Psoas muscle (tissue), 8 donors: ENCODE data around the gene CD2AP. TPM values are rescaled to one million over a fixed set of nuclear protein-coding genes. Genes with fewer than 3 reads are reported as not detected.
"Not testable (repeated sequence)": the region's sequence is repeated elsewhere in the genome, so short reads cannot be mapped to it uniquely, and the experiment has no call there.

Experiments used
- ATAC-seq, 4 donors: fragments of 200-7000 bp; cut with Tn5 transposase; one replicate each; pipeline ENCODE4 v1.9.1; 2020; ENCODE audit warnings: moderate library complexity in 3 of 4, mild to moderate bottlenecking in 2 of 4
- DNase-seq, 2 donors: peaks; one replicate each; pipeline ENCODE4 v3.0.0-alpha.2; 2020
- H3K27ac ChIP-seq: fragments of 200-600 bp; one replicate; pipeline ENCODE4 v1.8.0; 2022
- H3K27me3 ChIP-seq, 3 donors: fragments of 200-600 bp in 1 of 3; one replicate each; pipeline versions ENCODE4 v1.6.1 to v1.8.0; 2013 to 2022; ENCODE audit warnings: low read length in 2 of 3, mild to moderate bottlenecking in 2 of 3, moderate library complexity in 1 of 3; ENCODE audit not compliant: insufficient read depth in 3 of 3
- H3K36me3 ChIP-seq, 2 donors: fragments of 200-600 bp in 1 of 2; one replicate each; pipeline versions ENCODE4 v1.6.1 to v1.8.0; 2013 to 2022; ENCODE audit warnings: low read depth in 1 of 2, mild to moderate bottlenecking in 1 of 2, moderate library complexity in 1 of 2; ENCODE audit not compliant: insufficient read depth in 1 of 2
- H3K4me1 ChIP-seq: fragments of 200-600 bp; one replicate; pipeline ENCODE4 v1.8.0; 2022
- H3K4me3 ChIP-seq: fragments of 200-600 bp; one replicate; pipeline ENCODE4 v1.8.0; 2022; ENCODE audit warnings: mild to moderate bottlenecking
- H3K9me3 ChIP-seq: fragments of 200-600 bp; one replicate; pipeline ENCODE4 v1.8.0; 2022
- WGBS, 3 donors: extraction: QIAGEN DNeasy Blood & Tissue Kit; methylation state at CpG; one replicate each; pipeline versions ENCODE4 v1.1.6 to v1.1.7; 2013; 5-methylcytosine and 5-hydroxymethylcytosine counted together
- intact Hi-C, 2 donors: fragments of 100-400 bp; cut with DNase I; formaldehyde crosslinking; loops; one replicate each; pipeline versions ENCODE4 v1.11.0 to v1.14.2; 2022
- polyA plus RNA-seq, 3 donors: library from polyadenylated mRNA; stranded (reverse); fragments of 200-250 nt; gene quantifications; one replicate each; pipeline ENCODE4 v1.2.3, GENCODE V29; 2013
- total RNA-seq, 4 donors: library from RNA; stranded (reverse); fragmentation: NEBNext Ultra II Directional in 2 of 4; extraction: Animal tissue kit (Norgen Biotek cat#: 25700) in 2 of 4; gene quantifications; one replicate each; pipeline versions ENCODE4 v1.2.1 to v1.2.4, GENCODE V29; 2021 to 2023
- TF ChIP-seq, protein P1 (sequence below): fragments of 200-600 bp; IDR thresholded peaks from one replicate; pipeline ENCODE4 v1.8.0; 2022; ENCODE audit warnings: antibody characterized with exemption
- donor health status: healthy with polysubstance abuse.
- donor health status: DM: no; HTN: no; CAD: no; lungs with moderate emphysema.
- donor health status: Bipolar disorder and iron deficiency.
- donor health status: healthy.
- donor health status: DM: yes; HTN: yes; CAD: no.
- donor health status: DM: no; HTN: no; CAD: no.
- donor health status: DM: no; HTN: no; CAD: no.
- donor health status: DM: yes; HTN: yes; CAD: no.

The CD2AP gene
- total and polyA plus RNA-seq, 7 donors = 3.4 to 11.7 (median 8.3) TPM

DNA sequence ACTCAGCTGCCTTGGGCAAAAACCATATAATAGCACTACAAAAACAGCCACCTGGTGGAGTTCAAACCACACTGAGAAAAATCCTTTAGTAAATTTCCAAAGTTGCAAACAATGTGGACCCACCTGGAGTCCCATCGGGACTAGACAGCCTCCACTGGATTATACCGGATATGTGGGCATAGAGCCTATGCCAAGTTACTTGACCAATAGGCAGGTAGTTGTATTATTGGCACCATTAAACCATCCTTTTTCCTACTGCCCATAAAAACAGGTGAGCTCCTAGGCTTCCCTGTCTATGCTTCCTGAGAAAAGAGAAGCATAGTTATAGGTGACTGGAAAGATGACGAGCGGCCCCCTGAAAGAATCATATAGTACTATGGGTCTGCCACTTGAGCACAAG, 169.1 kb downstream of the CD2AP start:
- intact Hi-C loops = loop anchor here in 1 of 2 donors (5.0 kb wide), 1 partner anchor 91 kb away; no protein-coding TSS in a partner anchor
- Histone ChIP-seq H3K9me3 (no peaks in the 10 kb centered on the region), H3K36me3 (no peaks in the 10 kb centered on the region), H3K27ac (no peak overlapping the region), H3K4me1 (peaks cover 7% of the 10 kb centered on the region), H3K27me3 (no peaks in the 10 kb centered on the region), H3K4me3 (no peak overlapping the region)
- DNase-seq = no peak
- 66 to 68% (median 67%) methylated on average over 4 of the region's 4 CpGs for WGBS, 3 donors
- ATAC-seq = no peak
- TF ChIP-seq, protein P1, sequence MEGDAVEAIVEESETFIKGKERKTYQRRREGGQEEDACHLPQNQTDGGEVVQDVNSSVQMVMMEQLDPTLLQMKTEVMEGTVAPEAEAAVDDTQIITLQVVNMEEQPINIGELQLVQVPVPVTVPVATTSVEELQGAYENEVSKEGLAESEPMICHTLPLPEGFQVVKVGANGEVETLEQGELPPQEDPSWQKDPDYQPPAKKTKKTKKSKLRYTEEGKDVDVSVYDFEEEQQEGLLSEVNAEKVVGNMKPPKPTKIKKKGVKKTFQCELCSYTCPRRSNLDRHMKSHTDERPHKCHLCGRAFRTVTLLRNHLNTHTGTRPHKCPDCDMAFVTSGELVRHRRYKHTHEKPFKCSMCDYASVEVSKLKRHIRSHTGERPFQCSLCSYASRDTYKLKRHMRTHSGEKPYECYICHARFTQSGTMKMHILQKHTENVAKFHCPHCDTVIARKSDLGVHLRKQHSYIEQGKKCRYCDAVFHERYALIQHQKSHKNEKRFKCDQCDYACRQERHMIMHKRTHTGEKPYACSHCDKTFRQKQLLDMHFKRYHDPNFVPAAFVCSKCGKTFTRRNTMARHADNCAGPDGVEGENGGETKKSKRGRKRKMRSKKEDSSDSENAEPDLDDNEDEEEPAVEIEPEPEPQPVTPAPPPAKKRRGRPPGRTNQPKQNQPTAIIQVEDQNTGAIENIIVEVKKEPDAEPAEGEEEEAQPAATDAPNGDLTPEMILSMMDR = no peak

DNA sequence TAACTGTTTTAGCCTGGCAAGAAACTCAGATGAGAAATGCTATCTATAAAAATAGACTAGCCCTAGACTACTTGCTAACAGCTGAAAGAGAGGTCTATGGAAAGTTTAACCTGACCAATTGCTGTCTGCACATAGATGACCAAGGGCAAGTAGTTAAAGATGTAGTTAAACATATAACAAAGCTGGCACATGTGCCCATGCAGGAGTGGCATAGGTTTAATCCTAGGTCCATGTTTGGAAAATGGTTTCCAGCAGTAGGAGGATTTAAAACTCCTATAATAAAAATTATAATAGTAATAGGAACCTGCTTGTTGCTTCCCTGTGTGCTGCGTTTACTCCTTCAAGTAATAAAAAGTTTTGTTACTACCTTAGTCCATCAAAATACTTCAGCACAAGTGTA, 169.6 kb downstream of the CD2AP start:
- intact Hi-C loops = loop anchor here in 1 of 2 donors (5.0 kb wide), 1 partner anchor 90 kb away; no protein-coding TSS in a partner anchor
- peaks cover 7% of the 10 kb centered on the region for H3K4me1 ChIP-seq
- TF ChIP-seq, protein P1 = no peak
- no peak overlapping the region for H3K4me3 ChIP-seq
- no peaks in the 10 kb centered on the region for H3K27me3 ChIP-seq
- DNase-seq (no peak), ATAC-seq (no peak)
- H3K9me3 ChIP-seq = no peaks in the 10 kb centered on the region
- 88 to 90% (median 90%) methylated on average over 1 of the region's 1 CpG for WGBS, 3 donors
- H3K27ac ChIP-seq = no peak overlapping the region
- H3K36me3 ChIP-seq = no peaks in the 10 kb centered on the region

DNA sequence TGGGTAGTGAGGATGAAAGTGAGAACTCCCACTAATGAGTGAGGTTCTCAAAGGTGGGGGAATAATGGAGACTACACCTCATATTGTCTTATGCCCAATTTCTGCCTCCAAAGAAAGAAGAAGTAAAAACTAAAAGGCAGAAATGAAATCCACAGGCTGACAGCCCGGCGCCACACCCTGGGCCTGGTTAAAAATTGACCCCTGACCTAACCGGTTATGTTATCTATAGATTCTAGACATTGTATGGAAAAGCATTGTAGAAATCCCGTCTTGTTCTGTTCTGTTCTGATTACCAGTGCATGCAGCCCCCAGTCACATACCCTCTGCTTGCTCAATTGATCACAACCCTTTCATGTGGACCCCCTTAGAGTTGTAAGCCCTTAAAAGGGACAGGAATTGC, 170.0 kb downstream of the CD2AP start:
- 88 to 96% (median 96%) methylated on average over 4 of the region's 4 CpGs for WGBS, 3 donors
- not testable (repeated sequence) for DNase-seq, H3K4me3 ChIP-seq, H3K9me3 ChIP-seq, H3K36me3 ChIP-seq, ATAC-seq, H3K27ac ChIP-seq, H3K4me1 ChIP-seq, H3K27me3 ChIP-seq
- intact Hi-C loops = loop anchor here in 1 of 2 donors (5.0 kb wide), 1 partner anchor 90 kb away; no protein-coding TSS in a partner anchor

DNA sequence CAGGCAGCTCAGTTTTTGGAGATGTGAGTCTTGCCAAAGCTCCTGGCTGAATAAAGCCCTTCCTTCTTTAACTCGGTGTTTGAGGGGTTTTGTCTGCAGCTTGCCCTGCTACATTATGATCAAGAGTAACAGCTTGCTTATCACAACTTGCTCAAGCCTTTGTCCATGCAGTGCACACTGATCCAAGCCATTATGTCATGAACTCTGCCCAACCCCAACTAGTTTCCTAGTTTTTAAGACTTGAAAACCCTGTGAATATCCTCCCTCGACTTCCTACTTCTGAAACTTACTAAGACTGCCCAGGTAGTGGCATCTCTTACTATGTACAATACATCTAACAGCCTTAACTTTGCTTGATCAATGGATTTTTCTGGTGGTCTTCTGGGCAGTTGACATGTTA, 170.4 kb downstream of the CD2AP start:
- H3K27me3 ChIP-seq = no peaks in the 10 kb centered on the region
- H3K9me3 ChIP-seq = no peaks in the 10 kb centered on the region
- H3K27ac ChIP-seq = no peak overlapping the region
- intact Hi-C loops = loop anchor here in 1 of 2 donors (5.0 kb wide), 1 partner anchor 89 kb away; no protein-coding TSS in a partner anchor
- TF ChIP-seq, protein P1 = no peak
- H3K4me1 ChIP-seq = peaks cover 7% of the 10 kb centered on the region
- no peak for ATAC-seq
- H3K36me3 ChIP-seq = no peaks in the 10 kb centered on the region
- no peak overlapping the region for H3K4me3 ChIP-seq
- no peak for DNase-seq
- 79 to 87% (median 80%) methylated on average over 2 of the region's 2 CpGs for WGBS, 3 donors

DNA sequence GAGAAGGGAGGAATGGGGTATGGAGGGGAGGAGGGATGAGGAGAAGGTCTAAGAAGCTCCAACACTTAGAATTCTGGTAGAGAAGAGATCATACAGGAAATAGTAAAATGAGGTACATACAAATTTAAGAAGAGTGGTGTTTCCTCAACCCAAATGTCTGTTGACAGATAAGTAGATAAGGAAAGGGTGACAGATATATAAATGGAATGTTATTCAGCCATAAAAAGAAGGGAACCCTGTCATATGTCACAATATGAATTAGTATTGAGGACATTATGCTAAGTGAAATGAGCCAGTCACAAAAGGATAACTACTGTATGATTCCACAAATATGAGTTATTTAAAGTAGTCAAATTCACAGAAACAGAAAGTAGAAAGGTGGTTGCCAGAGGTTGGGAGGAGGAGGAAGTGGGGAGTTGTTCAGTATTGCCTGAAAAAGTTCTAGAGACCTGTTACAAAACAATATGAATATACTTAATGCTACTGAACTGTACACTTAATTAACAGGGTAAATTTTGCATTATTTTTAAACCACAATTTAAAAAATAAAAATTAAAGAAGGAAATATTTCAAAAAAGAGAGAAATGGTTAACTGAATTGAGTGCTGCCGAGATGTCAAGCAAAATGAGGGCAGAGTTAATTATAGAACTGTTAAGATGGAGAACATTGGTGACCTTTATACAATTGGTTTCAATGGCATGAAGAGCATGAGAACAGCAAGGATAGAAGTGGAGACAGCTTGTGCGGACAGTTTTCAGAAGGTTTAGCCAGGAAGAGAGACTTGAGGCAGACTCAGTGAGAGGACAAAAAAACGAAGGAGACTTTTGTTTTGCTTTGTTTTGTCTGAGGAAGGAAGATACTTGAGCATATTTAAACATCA, 173.2 kb downstream of the CD2AP start:
- H3K27ac ChIP-seq = peak overlapping the region; percentile 25
- no peaks in the 10 kb centered on the region for H3K9me3 ChIP-seq
- peaks cover 7% of the 10 kb centered on the region for H3K4me1 ChIP-seq
- H3K36me3 ChIP-seq = no peaks in the 10 kb centered on the region
- ATAC-seq (peak; percentile 61 to 85 (median 74)), DNase-seq (no peak)
- H3K4me3 ChIP-seq = peak overlapping the region; percentile 6
- intact Hi-C loops = no loop called here
- TF ChIP-seq, protein P1 = no peak
- 28 to 43% (median 32%) methylated on average over 3 of the region's 3 CpGs for WGBS, 3 donors
- H3K27me3 ChIP-seq = no peaks in the 10 kb centered on the region
